ENCODE results near the gene USPL1.

- TF ChIP-seq CTCF (conservative IDR thresholded peaks at IDR 0.05; ENCODE audit: low read depth, low read length) (no peak), EZH2 (IDR thresholded peaks at IDR 0.05; ENCODE audit: low read length, unreplicated experiment) (no peak), EZH2phosphoT487 (IDR thresholded peaks at IDR 0.05; ENCODE audit: borderline replicate concordance, low read length) (no peak)
Measured at GRCh38 chr13:30587739-30588138, 30.0 kb upstream of the USPL1 start.
